ENCODE measurements around the gene RIT2. TPM values are rescaled to one million over a fixed set of nuclear protein-coding genes. Genes with fewer than 3 reads are reported as not detected.

RIT2 gene
- total and polyA plus RNA-seq, 4 donors = not detected

DNA sequence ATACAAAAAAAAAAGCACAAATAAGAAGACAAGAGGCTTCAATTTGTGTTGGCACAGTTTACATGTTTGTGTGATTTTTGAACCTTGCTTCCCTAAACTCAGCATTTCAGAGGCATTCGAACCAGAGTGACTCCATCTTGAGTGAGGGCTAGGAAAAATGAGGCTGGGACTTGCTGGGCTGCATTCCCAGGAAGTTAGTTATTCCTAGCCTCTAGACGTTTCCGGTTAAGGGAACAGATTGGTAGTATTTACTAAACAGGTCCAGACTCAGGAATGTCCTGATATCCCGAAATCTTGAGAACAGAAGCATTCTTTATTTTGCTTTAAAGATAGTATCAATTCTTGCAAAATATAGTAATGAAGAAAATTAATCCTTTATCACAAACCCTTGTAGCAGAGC lies 46.7 kb downstream of the RIT2 start:
- no peaks in the 10 kb centered on the region for H3K4me1 ChIP-seq (ENCODE audit: control insufficient read depth in 5 of 5, insufficient read depth in 5 of 5, low read length in 5 of 5)
- ATAC-seq (ENCODE audit: insufficient read depth, low FRiP score) = no peak
- no peaks in the 10 kb centered on the region for H3K9me3 ChIP-seq (ENCODE audit: control insufficient read depth in 4 of 4, insufficient read depth in 3 of 4, low read length in 3 of 4)
- no peaks in the 10 kb centered on the region for H3K36me3 ChIP-seq (ENCODE audit: control insufficient read depth in 4 of 4, insufficient read depth in 4 of 4, low read length in 4 of 4)
- TF ChIP-seq, protein P1, sequence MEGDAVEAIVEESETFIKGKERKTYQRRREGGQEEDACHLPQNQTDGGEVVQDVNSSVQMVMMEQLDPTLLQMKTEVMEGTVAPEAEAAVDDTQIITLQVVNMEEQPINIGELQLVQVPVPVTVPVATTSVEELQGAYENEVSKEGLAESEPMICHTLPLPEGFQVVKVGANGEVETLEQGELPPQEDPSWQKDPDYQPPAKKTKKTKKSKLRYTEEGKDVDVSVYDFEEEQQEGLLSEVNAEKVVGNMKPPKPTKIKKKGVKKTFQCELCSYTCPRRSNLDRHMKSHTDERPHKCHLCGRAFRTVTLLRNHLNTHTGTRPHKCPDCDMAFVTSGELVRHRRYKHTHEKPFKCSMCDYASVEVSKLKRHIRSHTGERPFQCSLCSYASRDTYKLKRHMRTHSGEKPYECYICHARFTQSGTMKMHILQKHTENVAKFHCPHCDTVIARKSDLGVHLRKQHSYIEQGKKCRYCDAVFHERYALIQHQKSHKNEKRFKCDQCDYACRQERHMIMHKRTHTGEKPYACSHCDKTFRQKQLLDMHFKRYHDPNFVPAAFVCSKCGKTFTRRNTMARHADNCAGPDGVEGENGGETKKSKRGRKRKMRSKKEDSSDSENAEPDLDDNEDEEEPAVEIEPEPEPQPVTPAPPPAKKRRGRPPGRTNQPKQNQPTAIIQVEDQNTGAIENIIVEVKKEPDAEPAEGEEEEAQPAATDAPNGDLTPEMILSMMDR (IDR thresholded peaks at IDR 0.05; ENCODE audit: control extremely low read depth, extremely low read depth) = no peak
- H3K27ac ChIP-seq (ENCODE audit: low read depth in 1 of 2, low read length in 1 of 2) = no peak overlapping the region
- no peak overlapping the region for H3K4me3 ChIP-seq
- H3K9ac ChIP-seq (ENCODE audit: insufficient read depth in 1 of 2, low read length in 2 of 2) = no peak overlapping the region
- no peak for DNase-seq
- no peaks in the 10 kb centered on the region for H3K27me3 ChIP-seq (ENCODE audit: control insufficient read depth in 3 of 3, insufficient read depth in 3 of 3, low read length in 2 of 3)
- 45 to 72% methylated on average over 4 of the region's 4 CpGs for whole genome bisulfite sequencing, 2 donors

DNA sequence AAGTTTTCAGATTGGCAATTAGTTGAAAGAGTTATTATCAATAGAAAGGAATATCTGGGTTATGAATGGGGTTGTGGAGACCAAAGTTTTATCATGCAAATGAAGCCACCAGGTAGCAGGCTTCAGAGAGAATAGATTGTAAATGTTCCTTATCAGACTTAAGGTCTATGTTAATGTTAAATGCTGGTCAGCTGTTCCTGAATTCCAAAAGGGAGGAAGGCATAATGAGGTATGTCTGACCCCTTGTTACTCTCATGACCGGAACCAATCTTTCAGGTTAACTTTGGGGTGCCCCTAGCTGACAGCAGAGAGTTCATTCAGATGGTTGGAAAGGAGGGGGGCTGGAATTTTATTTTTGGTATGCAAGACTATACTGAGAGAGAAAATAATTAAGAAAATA lies 47.9 kb downstream of the RIT2 start:
- no peak overlapping the region for H3K4me3 ChIP-seq
- ATAC-seq (ENCODE audit: insufficient read depth, low FRiP score) = no peak
- TF ChIP-seq, protein P1 (IDR thresholded peaks at IDR 0.05; ENCODE audit: control extremely low read depth, extremely low read depth) = no peak
- no peaks in the 10 kb centered on the region for H3K9me3 ChIP-seq (ENCODE audit: control insufficient read depth in 4 of 4, insufficient read depth in 3 of 4, low read length in 3 of 4)
- DNase-seq = no peak
- H3K9ac ChIP-seq (ENCODE audit: insufficient read depth in 1 of 2, low read length in 2 of 2) = no peak overlapping the region
- no peaks in the 10 kb centered on the region for H3K27me3 ChIP-seq (ENCODE audit: control insufficient read depth in 3 of 3, insufficient read depth in 3 of 3, low read length in 2 of 3)
- no peaks in the 10 kb centered on the region for H3K4me1 ChIP-seq (ENCODE audit: control insufficient read depth in 5 of 5, insufficient read depth in 5 of 5, low read length in 5 of 5)
- H3K27ac ChIP-seq (ENCODE audit: low read depth in 1 of 2, low read length in 1 of 2) = no peak overlapping the region
- WGBS, 2 donors = 73 to 92% methylated on average over 1 of the region's 1 CpG
- no peaks in the 10 kb centered on the region for H3K36me3 ChIP-seq (ENCODE audit: control insufficient read depth in 4 of 4, insufficient read depth in 4 of 4, low read length in 4 of 4)

DNA sequence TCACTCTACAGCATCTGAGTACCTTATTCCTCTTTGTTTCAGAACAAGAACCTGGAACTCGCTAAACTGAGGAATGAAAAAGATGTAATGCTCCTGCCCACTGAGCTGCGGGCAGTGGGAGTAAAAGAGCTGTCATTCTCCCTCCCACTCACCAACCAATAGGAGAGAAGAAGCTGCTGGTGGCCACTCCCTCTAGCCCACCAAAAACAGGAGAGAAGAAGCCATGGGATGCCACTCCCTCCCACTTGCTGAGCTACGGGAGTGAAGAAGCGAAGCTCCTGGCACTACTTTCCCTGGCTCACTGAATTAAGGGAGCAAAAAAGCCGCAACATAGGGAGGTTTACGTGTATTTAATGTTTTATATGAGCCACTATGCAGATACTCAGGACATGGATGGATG lies 53.7 kb downstream of the RIT2 start:
- Histone ChIP-seq H3K9ac (ENCODE audit: insufficient read depth in 1 of 2, low read length in 2 of 2) (no peak overlapping the region), H3K27me3 (ENCODE audit: control insufficient read depth in 3 of 3, insufficient read depth in 3 of 3, low read length in 2 of 3) (no peaks in the 10 kb centered on the region), H3K4me1 (ENCODE audit: control insufficient read depth in 5 of 5, insufficient read depth in 5 of 5, low read length in 5 of 5) (no peaks in the 10 kb centered on the region), H3K4me3 (no peak overlapping the region), H3K36me3 (ENCODE audit: control insufficient read depth in 4 of 4, insufficient read depth in 4 of 4, low read length in 4 of 4) (no peaks in the 10 kb centered on the region), H3K27ac (ENCODE audit: low read depth in 1 of 2, low read length in 1 of 2) (no peak overlapping the region), H3K9me3 (ENCODE audit: control insufficient read depth in 4 of 4, insufficient read depth in 3 of 4, low read length in 3 of 4) (no peaks in the 10 kb centered on the region)
- TF ChIP-seq, protein P1 (IDR thresholded peaks at IDR 0.05; ENCODE audit: control extremely low read depth, extremely low read depth) = no peak
- no peak for ATAC-seq (ENCODE audit: insufficient read depth, low FRiP score)
- 91 to 92% methylated on average over 6 of the region's 6 CpGs for WGBS, 2 donors
- DNase-seq = no peak

DNA sequence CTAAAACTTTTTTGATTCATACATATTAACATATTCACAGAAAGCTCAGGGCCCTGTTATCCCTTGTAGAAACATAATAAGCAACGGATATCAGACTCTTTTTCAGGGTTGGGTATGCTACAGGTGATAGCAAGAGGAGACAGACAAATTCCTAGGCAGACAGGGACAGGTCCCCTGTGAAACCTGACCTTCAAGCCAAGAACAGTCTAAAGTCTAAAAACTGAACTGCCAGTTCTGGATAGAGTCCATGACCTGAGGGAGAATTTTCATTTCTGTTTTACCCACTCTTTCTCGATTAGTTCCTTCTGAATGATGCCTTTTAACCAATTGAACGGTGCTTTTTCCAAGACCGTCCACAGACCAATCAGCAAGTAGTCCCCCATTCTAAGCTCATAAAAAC lies 54.2 kb downstream of the RIT2 start:
- H3K9ac ChIP-seq (ENCODE audit: insufficient read depth in 1 of 2, low read length in 2 of 2) = no peak overlapping the region
- no peaks in the 10 kb centered on the region for H3K27me3 ChIP-seq (ENCODE audit: control insufficient read depth in 3 of 3, insufficient read depth in 3 of 3, low read length in 2 of 3)
- no peaks in the 10 kb centered on the region for H3K36me3 ChIP-seq (ENCODE audit: control insufficient read depth in 4 of 4, insufficient read depth in 4 of 4, low read length in 4 of 4)
- no peak for DNase-seq
- no peak overlapping the region for H3K4me3 ChIP-seq
- no peaks in the 10 kb centered on the region for H3K4me1 ChIP-seq (ENCODE audit: control insufficient read depth in 5 of 5, insufficient read depth in 5 of 5, low read length in 5 of 5)
- TF ChIP-seq, protein P1 (IDR thresholded peaks at IDR 0.05; ENCODE audit: control extremely low read depth, extremely low read depth) = no peak
- no peak for ATAC-seq (ENCODE audit: insufficient read depth, low FRiP score)
- H3K9me3 ChIP-seq (ENCODE audit: control insufficient read depth in 4 of 4, insufficient read depth in 3 of 4, low read length in 3 of 4) = no peaks in the 10 kb centered on the region
- no peak overlapping the region for H3K27ac ChIP-seq (ENCODE audit: low read depth in 1 of 2, low read length in 1 of 2)
- 83 to 91% methylated on average over 4 of the region's 4 CpGs for WGBS, 2 donors

Measured in lung (tissue), 12 donors.